GM19351 (cell line): Measurements from ENCODE around the gene RALGAPB.

Experiments used
- ATAC-seq: cut with Tn5 transposase; IDR thresholded peaks from one replicate; pipeline ENCODE4 v1.9.1; 2021; ENCODE audit warnings: mild to moderate bottlenecking, moderate library complexity; ENCODE audit not compliant: unreplicated experiment

The RALGAPB gene

GRCh38 chr20:38603286-38603685, 130.6 kb downstream of the RALGAPB start:
- ATAC-seq, result no peak

DNA sequence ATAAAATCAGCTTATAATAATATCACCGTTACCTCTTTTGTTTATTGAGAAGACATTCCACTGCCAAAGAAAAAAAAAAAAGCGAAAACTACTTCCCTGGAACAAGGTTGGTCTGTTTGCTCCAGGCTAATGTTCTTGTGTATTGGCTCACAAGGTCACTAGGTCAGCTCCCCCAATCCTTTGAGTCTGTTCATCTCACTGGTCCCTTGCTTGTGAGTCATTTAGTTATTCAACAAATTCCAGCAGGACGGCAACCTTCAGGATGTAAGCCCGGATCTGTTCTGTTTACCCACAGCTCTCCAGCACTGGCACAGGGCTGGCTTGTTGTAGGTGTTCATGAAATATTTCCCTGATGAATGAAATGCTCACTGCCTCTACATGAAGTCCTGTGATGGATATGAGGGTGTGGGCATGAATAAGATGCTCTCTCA, 132.2 kb downstream of the RALGAPB start:
- no peak for ATAC-seq

- no peak for ATAC-seq
Observed at GRCh38 chr20:38607351-38607750, 134.7 kb downstream of the RALGAPB start.

- no peak for ATAC-seq
Observed at GRCh38 chr20:38608188-38608587, 135.5 kb downstream of the RALGAPB start.

DNA sequence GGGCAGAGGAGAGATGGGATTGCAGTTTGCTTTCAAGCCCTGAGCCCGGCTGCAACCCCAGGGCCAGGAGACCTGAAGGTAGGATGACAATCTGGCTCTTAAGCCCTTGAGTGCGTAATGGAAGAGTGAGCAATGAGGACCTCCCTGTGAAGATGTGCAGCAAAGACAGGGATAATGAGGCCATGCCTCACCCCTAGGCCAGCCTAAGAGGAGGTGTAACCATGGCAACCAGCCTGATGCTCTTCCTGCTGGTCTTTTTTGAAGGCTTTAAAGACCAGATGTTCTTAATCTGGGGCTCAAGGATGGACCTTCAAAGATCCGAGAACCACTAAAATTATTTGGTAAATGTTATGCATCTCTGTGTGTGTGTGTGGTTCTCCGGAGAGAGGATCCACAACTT, 137.2 kb downstream of the RALGAPB start:
- no peak for ATAC-seq

DNA sequence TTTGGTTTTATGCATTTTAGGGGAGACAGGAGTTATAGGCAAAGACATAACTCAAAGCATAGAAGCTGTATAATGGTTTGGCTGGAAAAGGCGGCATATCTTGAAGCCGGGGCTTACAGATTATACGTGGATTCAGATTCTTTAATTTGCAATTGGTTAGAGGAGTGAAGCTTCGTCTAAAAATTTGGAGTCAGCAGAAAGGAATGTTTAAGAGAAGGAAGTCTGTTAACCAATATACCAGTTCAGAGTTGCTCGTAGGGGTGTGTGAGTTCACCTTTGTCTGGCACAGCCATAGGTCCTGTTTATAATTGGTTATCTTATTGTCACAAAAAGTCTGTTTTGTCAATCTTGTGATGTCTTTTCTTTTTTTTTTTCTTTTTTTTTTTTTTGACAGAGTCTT, 137.9 kb downstream of the RALGAPB start:
- no peak for ATAC-seq

GRCh38 chr20:38612751-38613515, 140.3 kb downstream of the RALGAPB start:
- no peak for ATAC-seq

DNA sequence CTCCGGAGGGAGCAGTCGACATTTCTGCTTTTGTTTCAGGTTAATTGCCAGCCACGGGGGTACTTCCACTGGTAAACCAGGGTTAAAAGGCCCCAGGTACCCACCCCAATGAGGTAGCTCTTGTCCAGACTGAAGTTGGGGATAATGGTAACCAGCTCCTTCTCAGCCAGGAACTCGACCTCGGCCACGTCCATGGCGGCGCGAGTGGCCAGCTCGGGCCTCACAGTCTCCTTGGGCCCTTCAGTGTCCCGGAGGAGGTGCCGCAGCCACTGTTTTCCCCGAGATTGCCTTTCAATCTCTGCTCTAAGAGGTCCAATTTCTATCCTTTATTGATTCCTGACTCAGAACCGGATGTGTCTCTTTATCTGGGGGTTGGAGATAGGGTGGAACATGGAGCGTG, 142.6 kb downstream of the RALGAPB start:
- no peak for ATAC-seq

- ATAC-seq, result no peak
Observed at GRCh38 chr20:38616457-38616856, 143.8 kb downstream of the RALGAPB start.

GRCh38 chr20:38617011-38617829, 144.6 kb downstream of the RALGAPB start:
- no peak for ATAC-seq

DNA sequence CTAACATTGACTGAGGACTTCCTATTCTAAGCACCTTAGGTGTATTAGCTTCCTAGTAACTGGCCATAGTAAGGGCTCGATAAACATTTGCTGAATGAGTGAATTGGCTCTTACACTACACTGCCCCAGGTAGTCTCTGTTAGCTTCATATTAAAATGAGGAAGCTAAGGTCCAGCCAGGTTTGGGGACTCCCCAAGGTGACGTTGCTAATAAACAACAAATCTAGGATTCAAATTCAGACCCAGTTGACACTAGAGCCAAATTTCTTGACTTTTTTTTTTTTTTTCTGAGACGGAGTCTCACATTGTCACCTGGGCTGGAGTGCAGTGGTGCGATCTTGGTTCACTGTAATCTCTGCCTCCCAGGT, 145.2 kb downstream of the RALGAPB start:
- ATAC-seq, result no peak

GRCh38 chr20:38620441-38620840, 147.8 kb downstream of the RALGAPB start:
- ATAC-seq, result no peak

GRCh38 chr20:38623061-38623460, 150.4 kb downstream of the RALGAPB start:
- no peak for ATAC-seq

DNA sequence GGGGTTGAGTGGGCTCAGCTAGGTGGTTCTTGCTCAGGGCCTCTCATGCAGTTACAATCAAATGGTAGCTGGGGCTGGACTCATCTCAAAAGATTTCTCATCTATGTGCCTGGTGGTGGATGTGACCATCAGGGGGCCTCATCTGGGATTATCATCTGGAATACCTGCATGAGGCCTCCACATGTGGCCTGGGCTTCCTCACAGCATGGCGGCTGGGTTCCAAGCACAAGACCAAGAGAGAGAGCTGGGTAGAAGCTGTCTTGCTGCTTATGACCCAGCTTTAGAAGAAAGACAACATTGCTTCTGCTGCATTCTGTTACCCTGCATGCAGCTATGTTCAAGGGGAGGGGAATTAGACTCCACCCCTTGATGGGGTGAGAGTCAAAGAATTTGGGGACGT, 151.4 kb downstream of the RALGAPB start:
- ATAC-seq, result no peak

GRCh38 chr20:38625896-38626295, 153.3 kb downstream of the RALGAPB start:
- no peak for ATAC-seq

DNA sequence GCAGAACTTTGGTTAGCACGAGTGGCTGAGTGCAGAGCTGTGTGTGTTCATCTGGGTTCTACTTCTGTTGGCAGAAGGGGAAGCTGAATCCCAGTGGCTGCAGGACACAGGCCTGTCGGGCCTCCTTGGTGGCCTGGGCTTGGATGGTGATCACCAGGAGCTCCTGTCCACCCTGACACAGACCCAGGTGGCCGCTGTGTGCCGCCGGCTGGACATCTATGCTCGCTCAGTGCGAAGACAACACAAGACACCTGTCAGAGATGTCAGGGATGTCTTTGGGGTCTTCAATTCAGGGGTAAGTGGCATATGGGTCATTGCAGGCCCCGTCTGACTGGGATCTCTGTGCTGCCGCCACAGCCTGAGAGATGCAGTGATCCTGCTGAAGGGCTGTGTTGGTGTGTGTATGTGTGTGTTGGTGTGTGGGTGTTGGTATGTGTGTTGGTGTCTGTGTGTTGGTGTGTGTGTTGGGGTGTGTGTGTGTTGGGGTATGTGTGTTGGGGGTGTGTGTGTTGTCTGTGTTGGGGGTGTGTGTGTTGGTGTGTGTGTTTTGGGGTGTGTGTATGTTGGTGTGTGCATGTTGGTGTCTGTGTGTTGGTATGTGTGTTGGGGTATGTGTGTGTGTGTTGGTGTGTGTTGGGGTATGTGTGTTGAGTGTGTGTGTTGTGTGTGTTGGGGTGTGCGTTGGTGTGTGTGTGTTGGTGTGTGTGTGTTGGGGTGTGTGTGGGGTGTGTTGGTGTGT, 154.4 kb downstream of the RALGAPB start:
- ATAC-seq, result no peak
